Liver (tissue), 3 donors: Measurements from ENCODE around the gene EXOC8.

Source experiments
- HNF4G ChIP-seq: IDR thresholded peaks from 2 replicates; pipeline ENCODE4 v1.6.1; 2016; ENCODE audit warnings: antibody characterized with exemption
- RXRA ChIP-seq, 2 donors: IDR thresholded peaks; 2 replicates each; pipeline ENCODE4 v1.6.1; 2017 to 2018; ENCODE audit warnings: antibody characterized with exemption in 2 of 2, mild to moderate bottlenecking in 1 of 2
- SP1 ChIP-seq: IDR thresholded peaks from 2 replicates; pipeline ENCODE4 v1.6.1; 2018; ENCODE audit warnings: antibody characterized with exemption, mild to moderate bottlenecking
- TAF1 ChIP-seq: conservative IDR thresholded peaks from 2 replicates; pipeline ENCODE4 v1.6.1; 2016; ENCODE audit warnings: antibody characterized with exemption, mild to moderate bottlenecking
- YY1 ChIP-seq: IDR thresholded peaks from 2 replicates; pipeline ENCODE4 v1.6.1; 2016; ENCODE audit warnings: antibody characterized with exemption, mild to moderate bottlenecking
- TF ChIP-seq, protein P1 (sequence below): fragments of 150-350 bp; IDR thresholded peaks from 2 replicates; pipeline ENCODE4 v1.5.1; 2017; ENCODE audit warnings: improper control_type of control experiment, low read depth, low read length; ENCODE audit not compliant: missing input control
- TF ChIP-seq, protein P2 (sequence below): IDR thresholded peaks from 2 replicates; pipeline ENCODE4 v1.6.1; 2016; ENCODE audit warnings: antibody characterized with exemption, mild to moderate bottlenecking
- donor health status: healthy.
- donor health status: healthy.

DNA sequence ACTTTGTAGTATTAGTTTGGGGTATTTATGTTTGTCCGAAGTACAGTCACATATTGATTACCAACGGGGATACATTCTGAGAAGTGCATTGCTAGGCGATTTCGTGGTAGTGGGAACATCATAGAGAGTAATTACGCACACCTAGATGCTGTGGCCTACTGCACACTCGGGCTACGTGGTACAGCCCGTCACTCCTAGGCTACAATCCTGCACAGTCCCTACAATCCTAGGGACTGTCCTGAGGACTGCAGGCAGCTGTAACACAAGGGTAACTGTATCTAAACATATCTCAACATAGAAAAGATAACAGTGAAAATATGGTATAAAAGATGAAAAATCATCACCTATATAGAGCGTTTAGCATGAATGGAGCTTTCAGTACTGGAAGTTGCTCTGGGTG, 18.6 kb downstream of the EXOC8 start:
- TF ChIP-seq, protein P1, sequence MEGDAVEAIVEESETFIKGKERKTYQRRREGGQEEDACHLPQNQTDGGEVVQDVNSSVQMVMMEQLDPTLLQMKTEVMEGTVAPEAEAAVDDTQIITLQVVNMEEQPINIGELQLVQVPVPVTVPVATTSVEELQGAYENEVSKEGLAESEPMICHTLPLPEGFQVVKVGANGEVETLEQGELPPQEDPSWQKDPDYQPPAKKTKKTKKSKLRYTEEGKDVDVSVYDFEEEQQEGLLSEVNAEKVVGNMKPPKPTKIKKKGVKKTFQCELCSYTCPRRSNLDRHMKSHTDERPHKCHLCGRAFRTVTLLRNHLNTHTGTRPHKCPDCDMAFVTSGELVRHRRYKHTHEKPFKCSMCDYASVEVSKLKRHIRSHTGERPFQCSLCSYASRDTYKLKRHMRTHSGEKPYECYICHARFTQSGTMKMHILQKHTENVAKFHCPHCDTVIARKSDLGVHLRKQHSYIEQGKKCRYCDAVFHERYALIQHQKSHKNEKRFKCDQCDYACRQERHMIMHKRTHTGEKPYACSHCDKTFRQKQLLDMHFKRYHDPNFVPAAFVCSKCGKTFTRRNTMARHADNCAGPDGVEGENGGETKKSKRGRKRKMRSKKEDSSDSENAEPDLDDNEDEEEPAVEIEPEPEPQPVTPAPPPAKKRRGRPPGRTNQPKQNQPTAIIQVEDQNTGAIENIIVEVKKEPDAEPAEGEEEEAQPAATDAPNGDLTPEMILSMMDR, result no peak
- TF ChIP-seq, protein P2, sequence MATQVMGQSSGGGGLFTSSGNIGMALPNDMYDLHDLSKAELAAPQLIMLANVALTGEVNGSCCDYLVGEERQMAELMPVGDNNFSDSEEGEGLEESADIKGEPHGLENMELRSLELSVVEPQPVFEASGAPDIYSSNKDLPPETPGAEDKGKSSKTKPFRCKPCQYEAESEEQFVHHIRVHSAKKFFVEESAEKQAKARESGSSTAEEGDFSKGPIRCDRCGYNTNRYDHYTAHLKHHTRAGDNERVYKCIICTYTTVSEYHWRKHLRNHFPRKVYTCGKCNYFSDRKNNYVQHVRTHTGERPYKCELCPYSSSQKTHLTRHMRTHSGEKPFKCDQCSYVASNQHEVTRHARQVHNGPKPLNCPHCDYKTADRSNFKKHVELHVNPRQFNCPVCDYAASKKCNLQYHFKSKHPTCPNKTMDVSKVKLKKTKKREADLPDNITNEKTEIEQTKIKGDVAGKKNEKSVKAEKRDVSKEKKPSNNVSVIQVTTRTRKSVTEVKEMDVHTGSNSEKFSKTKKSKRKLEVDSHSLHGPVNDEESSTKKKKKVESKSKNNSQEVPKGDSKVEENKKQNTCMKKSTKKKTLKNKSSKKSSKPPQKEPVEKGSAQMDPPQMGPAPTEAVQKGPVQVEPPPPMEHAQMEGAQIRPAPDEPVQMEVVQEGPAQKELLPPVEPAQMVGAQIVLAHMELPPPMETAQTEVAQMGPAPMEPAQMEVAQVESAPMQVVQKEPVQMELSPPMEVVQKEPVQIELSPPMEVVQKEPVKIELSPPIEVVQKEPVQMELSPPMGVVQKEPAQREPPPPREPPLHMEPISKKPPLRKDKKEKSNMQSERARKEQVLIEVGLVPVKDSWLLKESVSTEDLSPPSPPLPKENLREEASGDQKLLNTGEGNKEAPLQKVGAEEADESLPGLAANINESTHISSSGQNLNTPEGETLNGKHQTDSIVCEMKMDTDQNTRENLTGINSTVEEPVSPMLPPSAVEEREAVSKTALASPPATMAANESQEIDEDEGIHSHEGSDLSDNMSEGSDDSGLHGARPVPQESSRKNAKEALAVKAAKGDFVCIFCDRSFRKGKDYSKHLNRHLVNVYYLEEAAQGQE, result no peak
- TF ChIP-seq TAF1, result no peak
- no peak for TF ChIP-seq SP1
- no peak for TF ChIP-seq HNF4G
- no peak for TF ChIP-seq YY1
- no peak for TF ChIP-seq RXRA (IDR thresholded peaks at IDR 0.05)
